Endothelial cell of umbilical vein (primary cell): ENCODE data around the gene PADI6. TPM values are rescaled to one million over a fixed set of nuclear protein-coding genes. Genes with fewer than 3 reads are reported as not detected.

ENCODE experiments used
- BruUV-seq: library from RNA; stranded (reverse); fragments of 400-500 nt; replicated peaks from 2 replicates; lab custom pipeline; 2021; lab: Mats Ljungman, UMichigan
- CTCF ChIA-PET: fragments of 300-600, 350-600 bp; sonication (Branson Sonifier 250); formaldehyde crosslinking; loops from one replicate; lab custom pipeline; 2021; ENCODE audit warnings: antibody characterized with exemption, inconsistent platforms; lab: Charles Lee
- POLR2A ChIA-PET: fragments of 300-600, 350-600 bp; sonication (Branson Sonifier 250); formaldehyde crosslinking; loops from one replicate; lab custom pipeline; 2021; ENCODE audit warnings: antibody characterized with exemption, inconsistent platforms; lab: Charles Lee
- DNase-seq: peaks from one replicate; pipeline ENCODE4 v3.0.0-alpha.2; 2011; ENCODE audit warnings: low read depth, low spot score
- FAIRE-seq: peaks from 2 replicates; lab custom pipeline; 2011; peaks lifted over from hg19 to GRCh38; lab: Jason Lieb, UNC
- H2AFZ ChIP-seq: 2 replicates; pipeline ENCODE4 v1.6.0; 2012; ENCODE audit warnings: low read depth, low read length, control low read depth, inconsistent platforms
- H3K27ac ChIP-seq: 2 replicates; pipeline ENCODE4 v1.5.1; 2011; ENCODE audit warnings: low read depth, mild to moderate bottlenecking, control low read depth, low read length, moderate library complexity; ENCODE audit not compliant: insufficient read depth
- H3K27me3 ChIP-seq, 2 experiments: 2 replicates each; pipeline versions ENCODE4 v1.6.0 to v1.6.1; 2011; ENCODE audit warnings: low read length in 2 of 2, mixed read lengths in 1 of 2; ENCODE audit not compliant: control insufficient read depth in 2 of 2, insufficient read depth in 2 of 2
- H3K36me3 ChIP-seq, 2 experiments: 2 replicates in 1 of 2; 3 replicates in 1 of 2; pipeline ENCODE4 v1.5.1; 2011; ENCODE audit warnings: low read length in 2 of 2, mild to moderate bottlenecking in 1 of 2, moderate library complexity in 1 of 2; ENCODE audit not compliant: control insufficient read depth in 2 of 2, insufficient read depth in 2 of 2; ENCODE audit errors: extremely low read depth in 1 of 2
- H3K4me1 ChIP-seq: 3 replicates; pipeline ENCODE4 v1.5.1; 2011; ENCODE audit warnings: mild to moderate bottlenecking, low read length; ENCODE audit not compliant: control insufficient read depth, insufficient read depth; ENCODE audit errors: extremely low read depth
- H3K4me2 ChIP-seq: 2 replicates; pipeline ENCODE4 v1.6.1; 2011; ENCODE audit warnings: low read length, control low read depth, mixed read lengths; ENCODE audit not compliant: insufficient read depth
- H3K4me3 ChIP-seq, 3 experiments: fragments of 200-600 bp in 1 of 3; sonication (generic), shearing (Covaris generic) in 1 of 3; replicated peaks in 1 of 3; 2 replicates each; pipeline ENCODE4 v1.5.1; 2011 to 2016; ENCODE audit warnings: control low read depth in 3 of 3, low read length in 3 of 3, mild to moderate bottlenecking in 2 of 3, inconsistent platforms in 1 of 3, low read depth in 1 of 3, moderate library complexity in 1 of 3; ENCODE audit not compliant: insufficient read depth in 1 of 3
- H3K79me2 ChIP-seq: 2 replicates; pipeline ENCODE4 v1.6.0; 2012; ENCODE audit warnings: low read length, inconsistent platforms; ENCODE audit not compliant: control insufficient read depth, insufficient read depth
- H3K9ac ChIP-seq: replicated peaks from 2 replicates; pipeline ENCODE3; 2011; ENCODE audit warnings: low read length, control low read depth; ENCODE audit not compliant: insufficient read depth; ENCODE audit errors: extremely low read depth
- H3K9me1 ChIP-seq: replicated peaks from 3 replicates; pipeline ENCODE4 v1.6.0; 2011; ENCODE audit warnings: mild to moderate bottlenecking, low read length; ENCODE audit not compliant: control insufficient read depth, insufficient read depth; ENCODE audit errors: extremely low read depth
- H3K9me3 ChIP-seq: replicated peaks from 2 replicates; pipeline ENCODE4 v1.5.1; 2012; ENCODE audit warnings: low read length, inconsistent platforms; ENCODE audit not compliant: control insufficient read depth, insufficient read depth
- H4K20me1 ChIP-seq: replicated peaks from 2 replicates; pipeline ENCODE3; 2011; ENCODE audit warnings: mild to moderate bottlenecking, low read length; ENCODE audit not compliant: control insufficient read depth, insufficient read depth; ENCODE audit errors: extremely low read depth
- CTCF ChIP-seq, 2 donors: IDR thresholded peaks; 1 replicate in 1 of 2; 2 replicates in 1 of 2; pipeline ENCODE4 v1.5.1; 2011; ENCODE audit warnings: low read length in 2 of 2, mild to moderate bottlenecking in 2 of 2, moderate library complexity in 2 of 2, control low read depth in 1 of 2, inconsistent platforms in 1 of 2, low read depth in 1 of 2; ENCODE audit not compliant: insufficient read depth in 1 of 2; ENCODE audit errors: extremely low read depth in 1 of 2
- EZH2 ChIP-seq: IDR thresholded peaks from 2 replicates; pipeline ENCODE4 v1.6.1; 2012; ENCODE audit warnings: borderline replicate concordance, low read depth, mild to moderate bottlenecking, moderate library complexity, low read length, inconsistent platforms; ENCODE audit not compliant: severe bottlenecking
- FOS ChIP-seq: IDR thresholded peaks from 2 replicates; pipeline ENCODE4 v1.6.1; 2011; ENCODE audit warnings: mild to moderate bottlenecking, low read length, moderate library complexity, borderline replicate concordance; ENCODE audit not compliant: insufficient read depth
- GATA2 ChIP-seq: IDR thresholded peaks from 2 replicates; pipeline ENCODE4 v1.7.0; 2011; ENCODE audit warnings: low read depth, mild to moderate bottlenecking, moderate library complexity, mixed read lengths, low read length; ENCODE audit not compliant: insufficient read length, insufficient read depth
- JUN ChIP-seq: IDR thresholded peaks from 2 replicates; pipeline ENCODE4 v1.6.1; 2011; ENCODE audit warnings: borderline replicate concordance, low read depth; ENCODE audit not compliant: insufficient read length, insufficient read depth
- MAX ChIP-seq: IDR thresholded peaks from 2 replicates; pipeline ENCODE4 v1.6.1; 2011; ENCODE audit not compliant: insufficient read depth, insufficient read length
- MYC ChIP-seq: IDR thresholded peaks from one replicate; pipeline ENCODE4 v1.6.1; 2011; ENCODE audit warnings: mild to moderate bottlenecking, low read depth, low read length
- POLR2A ChIP-seq: IDR thresholded peaks from 2 replicates; pipeline ENCODE4 v1.6.1; 2012; ENCODE audit warnings: low read depth, mild to moderate bottlenecking, control low read depth, low read length
- POLR2AphosphoS5 ChIP-seq: IDR thresholded peaks from 2 replicates; pipeline ENCODE4 v1.6.1; 2012; ENCODE audit warnings: low read depth, mild to moderate bottlenecking, control low read depth, low read length, moderate library complexity; ENCODE audit not compliant: insufficient read depth
- dilution Hi-C: fragments of 300-500 bp; cut with MboI; formaldehyde crosslinking; loops from one replicate; pipeline ENCODE4 v1.15.0; 2019; ENCODE audit warnings: low sequenced_read_pairs; ENCODE audit not compliant: extremely low pct_ligation_motif_present
- intact Hi-C: fragments of 100-400 bp; cut with micrococcal nuclease; formaldehyde crosslinking; loops from one replicate; pipeline ENCODE4 v1.10.0; 2022
- polyA plus RNA-seq, 4 experiments: library from polyadenylated mRNA; depleted of rRNA in 3 of 4; stranded (reverse) in 3 of 4; unstranded in 1 of 4; fragments of >200 nt; gene quantifications; 2 replicates each; pipeline versions ENCODE4 v1.2.1 to v1.2.3, GENCODE V29; 2011 to 2012; ENCODE audit warnings: missing spikeins in 1 of 4
- total RNA-seq: library from RNA; stranded (reverse); gene quantifications from 2 replicates; pipeline ENCODE4 v1.2.3, GENCODE V29; 2021

The PADI6 gene
- total and polyA plus RNA-seq, 2 donors (not counting 3 experiments of a cell fraction or from before 2014, with no cell fraction given): not detected

DNA sequence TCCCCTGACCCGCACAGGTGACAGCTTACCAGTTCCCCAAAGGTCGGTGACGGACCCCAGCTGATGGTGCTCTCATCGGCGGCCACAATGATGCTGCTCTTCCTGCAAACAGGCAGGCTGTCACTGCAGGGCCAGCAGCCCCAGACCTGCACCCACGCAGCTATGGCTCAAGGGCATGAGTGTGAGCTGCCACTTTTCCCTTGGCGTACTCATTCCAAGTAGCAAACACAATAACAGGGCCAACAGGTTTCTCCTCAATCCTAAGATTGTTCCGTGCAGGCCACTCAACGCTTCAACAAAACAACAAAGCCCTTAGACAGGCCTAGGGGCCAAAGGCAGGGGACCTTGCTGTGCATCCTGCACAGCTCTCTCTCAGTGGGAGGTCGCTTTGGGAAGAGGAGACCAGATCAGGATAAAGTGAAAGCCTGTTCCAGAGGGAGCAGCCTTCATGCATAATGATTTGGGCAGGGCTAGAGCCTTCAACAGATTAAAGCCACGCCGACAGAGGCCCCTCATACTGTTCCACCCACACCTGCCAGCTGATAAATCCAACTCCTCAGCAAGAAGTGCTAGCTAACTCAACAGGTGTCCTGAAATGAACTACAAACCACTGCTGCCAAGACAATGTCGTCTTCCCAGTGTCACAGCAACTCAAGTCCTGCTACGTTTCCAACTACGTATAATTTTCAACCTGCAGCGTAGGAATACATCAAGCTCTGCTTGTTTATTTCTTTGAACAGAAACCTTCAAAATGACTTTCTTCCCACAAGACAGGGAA is 40.3 kb downstream of the PADI6 start:
- Histone ChIP-seq H4K20me1 (peaks cover 2% of the 10 kb centered on the region), H3K36me3 (peaks cover 47 to 81% of the 10 kb centered on the region in 2 experiments), H3K4me3 (no peak overlapping the region), H3K9me3 (no peaks in the 10 kb centered on the region), H3K4me1 (no peaks in the 10 kb centered on the region), H3K79me2 (no peaks in the 10 kb centered on the region), H3K27me3 (no peaks in the 10 kb centered on the region), H2AFZ (no peak overlapping the region), H3K9ac (no peak overlapping the region), H3K27ac (no peak overlapping the region), H3K4me2 (no peak overlapping the region), H3K9me1 (no peaks in the 10 kb centered on the region)
- FAIRE-seq: no peak
- dilution Hi-C loops: no loop called here
- TF ChIP-seq POLR2AphosphoS5: no peak
- TF ChIP-seq MAX: no peak
- TF ChIP-seq FOS: no peak
- TF ChIP-seq POLR2A: no peak
- DNase-seq: no peak
- ChIA-PET CTCF (interaction anchor here (1.1 kb wide), 1 partner anchor 8 kb away, joined by 5 read pairs; no protein-coding TSS in a partner anchor), POLR2A (no interaction called here)
- BruUV-seq: no TSS peak
- intact Hi-C loops: no loop called here

GRCh38 chr1:17414022-17414421 is 42.0 kb downstream of the PADI6 start:
- Histone ChIP-seq H2AFZ (no peak overlapping the region), H3K36me3 (peaks cover 47 to 76% of the 10 kb centered on the region in 2 experiments), H3K79me2 (no peaks in the 10 kb centered on the region), H3K4me3 (no peak overlapping the region), H3K4me1 (no peaks in the 10 kb centered on the region), H3K27me3 (no peaks in the 10 kb centered on the region), H3K9me1 (no peaks in the 10 kb centered on the region), H3K4me2 (no peak overlapping the region), H4K20me1 (peaks cover 2% of the 10 kb centered on the region), H3K27ac (no peak overlapping the region), H3K9me3 (no peaks in the 10 kb centered on the region), H3K9ac (no peak overlapping the region)
- intact Hi-C loops (no loop called here), dilution Hi-C loops (no loop called here)
- ChIA-PET CTCF (no interaction called here), POLR2A (no interaction called here)
- BruUV-seq: no TSS peak
- TF ChIP-seq MYC (no peak), POLR2A (no peak), CTCF (IDR thresholded peaks at IDR 0.05; ENCODE audit: extremely low read depth in 1 of 2, insufficient read depth in 1 of 2, low read depth in 1 of 2, low read length in 2 of 2) (no peak), GATA2 (no peak), FOS (no peak), EZH2 (no peak), JUN (no peak)
- FAIRE-seq: no peak
- no peak for DNase-seq
